HFFc6 (cell line): ENCODE measurements around the gene UCHL5. TPM values are rescaled to one million over a fixed set of nuclear protein-coding genes. Genes with fewer than 3 reads are reported as not detected.

Source experiments
- DNase-seq: peaks from one replicate; pipeline ENCODE4 v3.0.0-alpha.2; 2018
- H3K27ac Mint-ChIP-seq: 2 replicates; pipeline ENCODE4 v1.8.0; 2020; ENCODE audit warnings: mild to moderate bottlenecking, mixed read lengths
- H3K27me3 Mint-ChIP-seq: 2 replicates; pipeline ENCODE4 v1.8.0; 2021; ENCODE audit warnings: mild to moderate bottlenecking, moderate library complexity, mixed read lengths; ENCODE audit not compliant: insufficient read depth
- H3K36me3 Mint-ChIP-seq: 2 replicates; pipeline ENCODE4 v1.8.0; 2021; ENCODE audit warnings: low read depth, mixed read lengths
- H3K4me1 Mint-ChIP-seq: 2 replicates; pipeline ENCODE4 v1.8.0; 2020; ENCODE audit warnings: low read depth, mixed read lengths
- H3K4me3 Mint-ChIP-seq: 2 replicates; pipeline ENCODE4 v1.8.0; 2020; ENCODE audit warnings: mild to moderate bottlenecking, moderate library complexity, mixed read lengths
- H3K9me3 Mint-ChIP-seq: 2 replicates; pipeline ENCODE4 v1.8.0; 2020; ENCODE audit warnings: mild to moderate bottlenecking, mixed read lengths
- long read RNA-seq: library from polyadenylated mRNA; unstranded; transcript quantifications from one replicate; pipeline ENCODE4 v2.0.0, GENCODE V29; 2019
- total RNA-seq, 6 experiments: library from RNA; stranded (reverse); fragmentation: NEBNext Ultra II Directional; extraction: Animal tissue kit (Norgen Biotek cat#: 25700); gene quantifications; 2 replicates in 1 of 6; 3 replicates in 5 of 6; pipeline ENCODE4 v1.2.3, GENCODE V29; 2021
- TF ChIP-seq, protein P1 (sequence below): fragments of 200-600 bp; sonication (generic); IDR thresholded peaks from 2 replicates; pipeline ENCODE4 v1.5.0; 2021; ENCODE audit warnings: antibody characterized with exemption, mild to moderate bottlenecking

UCHL5 gene, protein sequence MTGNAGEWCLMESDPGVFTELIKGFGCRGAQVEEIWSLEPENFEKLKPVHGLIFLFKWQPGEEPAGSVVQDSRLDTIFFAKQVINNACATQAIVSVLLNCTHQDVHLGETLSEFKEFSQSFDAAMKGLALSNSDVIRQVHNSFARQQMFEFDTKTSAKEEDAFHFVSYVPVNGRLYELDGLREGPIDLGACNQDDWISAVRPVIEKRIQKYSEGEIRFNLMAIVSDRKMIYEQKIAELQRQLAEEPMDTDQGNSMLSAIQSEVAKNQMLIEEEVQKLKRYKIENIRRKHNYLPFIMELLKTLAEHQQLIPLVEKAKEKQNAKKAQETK
- 10 to 100 TPM; 24.1 to 34.1 (median 29.4) TPM for total RNA-seq
- long read RNA-seq, full-length matches to known transcripts = 24 of 36 reads
- long read RNA-seq, partial matches to known transcripts = 6 of 36 reads
- long read RNA-seq, other reads (novel, unspliced or antisense) = 6 of 36 reads

DNA sequence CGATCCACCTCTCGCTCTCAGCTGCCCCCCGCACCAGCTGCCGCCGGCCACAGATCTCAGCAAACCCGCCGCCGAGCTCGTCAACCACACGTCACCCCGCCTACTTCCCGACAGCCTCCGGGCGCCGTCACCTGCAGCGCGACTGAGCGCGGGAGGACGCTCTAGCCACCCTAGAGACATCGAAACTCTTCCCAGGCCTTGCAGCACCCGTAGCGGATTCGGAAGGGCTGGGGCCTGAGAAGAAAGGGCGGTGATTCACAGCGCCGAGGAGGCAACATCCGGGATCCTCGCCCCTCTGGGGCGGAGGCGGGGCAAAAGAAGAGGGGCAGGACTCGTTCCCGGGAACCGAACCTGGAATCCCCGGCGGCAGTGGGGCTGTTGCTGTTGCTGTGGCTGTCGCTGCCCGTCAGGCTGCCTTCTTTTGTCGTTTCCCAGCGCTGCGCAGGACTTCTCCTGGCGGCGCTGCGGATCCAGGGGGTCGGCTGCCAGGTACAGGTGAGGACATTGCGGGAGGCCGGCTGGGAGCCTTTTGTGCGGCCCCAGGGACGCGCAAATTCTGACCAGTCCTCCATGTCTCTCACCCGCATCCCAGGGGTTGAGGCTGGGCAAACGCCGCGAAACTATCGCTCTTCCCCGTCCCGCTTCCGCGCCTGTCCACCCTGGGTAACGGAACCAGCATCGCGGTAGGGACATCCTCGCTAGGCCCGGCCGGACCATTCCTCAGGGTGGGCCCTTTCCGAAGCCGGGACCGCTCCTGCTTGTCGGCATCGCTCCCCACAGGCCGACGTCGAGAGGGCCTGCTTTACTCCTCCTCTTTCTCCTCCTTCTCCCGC lies at the start of gene UCHL5, which contains the start of gene RO60:
TSS of gene UCHL5 (minus strand) at position 79 of the 833 bp plus-strand sequence. CDS start 100 bp downstream, outside the sequence.
TSS of gene RO60 (plus strand) at position 331 of the 833 bp plus-strand sequence. CDS start 9,443 bp downstream, outside the sequence.
- Mint-ChIP-seq H3K36me3 (peaks cover 19% of the 10 kb centered on the region), H3K4me1 (peaks cover 50% of the 10 kb centered on the region), H3K27me3 (peaks cover 9% of the 10 kb centered on the region), H3K9me3 (no peaks in the 10 kb centered on the region), H3K27ac (peak within 1 kb of the TSS; percentile 96), H3K4me3 (peak within 1 kb of the TSS; percentile 97)
- DNase-seq = peak; percentile 99
- TF ChIP-seq, protein P1, sequence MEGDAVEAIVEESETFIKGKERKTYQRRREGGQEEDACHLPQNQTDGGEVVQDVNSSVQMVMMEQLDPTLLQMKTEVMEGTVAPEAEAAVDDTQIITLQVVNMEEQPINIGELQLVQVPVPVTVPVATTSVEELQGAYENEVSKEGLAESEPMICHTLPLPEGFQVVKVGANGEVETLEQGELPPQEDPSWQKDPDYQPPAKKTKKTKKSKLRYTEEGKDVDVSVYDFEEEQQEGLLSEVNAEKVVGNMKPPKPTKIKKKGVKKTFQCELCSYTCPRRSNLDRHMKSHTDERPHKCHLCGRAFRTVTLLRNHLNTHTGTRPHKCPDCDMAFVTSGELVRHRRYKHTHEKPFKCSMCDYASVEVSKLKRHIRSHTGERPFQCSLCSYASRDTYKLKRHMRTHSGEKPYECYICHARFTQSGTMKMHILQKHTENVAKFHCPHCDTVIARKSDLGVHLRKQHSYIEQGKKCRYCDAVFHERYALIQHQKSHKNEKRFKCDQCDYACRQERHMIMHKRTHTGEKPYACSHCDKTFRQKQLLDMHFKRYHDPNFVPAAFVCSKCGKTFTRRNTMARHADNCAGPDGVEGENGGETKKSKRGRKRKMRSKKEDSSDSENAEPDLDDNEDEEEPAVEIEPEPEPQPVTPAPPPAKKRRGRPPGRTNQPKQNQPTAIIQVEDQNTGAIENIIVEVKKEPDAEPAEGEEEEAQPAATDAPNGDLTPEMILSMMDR = no peak

DNA sequence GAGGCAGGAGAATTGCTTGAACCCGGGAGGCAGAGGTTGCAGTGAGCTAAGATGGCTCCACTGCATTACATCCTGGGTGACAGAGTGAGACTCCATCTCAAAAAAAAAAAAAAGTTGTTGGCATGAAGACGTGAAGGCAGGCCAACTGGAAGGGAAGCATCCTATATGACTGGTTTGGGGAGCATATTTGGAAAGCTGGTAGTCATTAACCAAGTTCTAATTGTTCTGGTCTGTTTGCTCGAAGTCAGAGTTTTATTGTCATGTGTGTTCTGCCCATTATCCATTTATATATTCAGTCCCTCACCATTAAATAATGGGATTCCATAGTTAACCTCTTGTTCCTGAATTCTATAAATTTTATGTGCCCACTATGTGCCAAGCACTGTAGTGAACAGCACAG lies 49.3 kb upstream of the UCHL5 start:
- no peak for DNase-seq
- Mint-ChIP-seq H3K9me3 (no peaks in the 10 kb centered on the region), H3K27ac (no peak overlapping the region; the same call in 1 of the 2 replicates), H3K4me1 (peaks cover 46% of the 10 kb centered on the region), H3K36me3 (no peaks in the 10 kb centered on the region), H3K4me3 (no peak overlapping the region), H3K27me3 (peaks cover 1% of the 10 kb centered on the region; the same call in 1 of the 2 replicates)
- TF ChIP-seq, protein P1 = no peak

GRCh38 chr1:193105821-193106177 lies 46.6 kb upstream of the UCHL5 start:
- Mint-ChIP-seq H3K27ac (peak overlapping the region; percentile 93), H3K9me3 (no peaks in the 10 kb centered on the region), H3K27me3 (peaks cover 1% of the 10 kb centered on the region; the same call in 1 of the 2 replicates), H3K36me3 (no peaks in the 10 kb centered on the region), H3K4me3 (peak overlapping the region; percentile 93), H3K4me1 (peaks cover 34% of the 10 kb centered on the region)
- TF ChIP-seq, protein P1 = no peak
- DNase-seq = no peak

GRCh38 chr1:193104907-193105820 lies 46.0 kb upstream of the UCHL5 start, which contains the start of gene GLRX2:
Gene GLRX2, minus strand, starts transcription at chr1:193105414. Its CDS starts 32 bp downstream, at chr1:193105382.
- Mint-ChIP-seq H3K9me3 (no peaks in the 10 kb centered on the region), H3K27me3 (peaks cover 1% of the 10 kb centered on the region), H3K4me3 (peak within 1 kb of the TSS; percentile 93), H3K27ac (peak within 1 kb of the TSS; percentile 93), H3K4me1 (peaks cover 28% of the 10 kb centered on the region), H3K36me3 (no peaks in the 10 kb centered on the region)
- TF ChIP-seq, protein P1 = no peak
- DNase-seq = peak; percentile 88
